H9 (cell line): Measurements from ENCODE around the gene ATP8A2. TPM values are rescaled to one million over a fixed set of nuclear protein-coding genes. Genes with fewer than 3 reads are reported as not detected.

Experiments
- DNase-seq: peaks from one replicate; pipeline ENCODE4 v3.0.0-alpha.2; 2017
- H2AFZ ChIP-seq: one replicate; pipeline ENCODE4 v1.6.1; 2013; ENCODE audit warnings: mild to moderate bottlenecking, low read length, control low read depth, moderate library complexity
- H2AK5ac ChIP-seq: 2 replicates; pipeline ENCODE4 v1.6.1; 2013; ENCODE audit warnings: low read length, control low read depth, mixed read lengths; ENCODE audit not compliant: insufficient read length
- H2BK120ac ChIP-seq: one replicate; pipeline ENCODE4 v1.6.1; 2013; ENCODE audit warnings: low read depth, mild to moderate bottlenecking, low read length, control low read depth, inconsistent platforms; ENCODE audit not compliant: poor library complexity, severe bottlenecking
- H2BK12ac ChIP-seq: 2 replicates; pipeline ENCODE4 v1.6.1; 2013; ENCODE audit warnings: low read length, control low read depth, mixed read lengths, low read depth; ENCODE audit not compliant: insufficient read length
- H2BK15ac ChIP-seq: 2 replicates; pipeline ENCODE4 v1.6.1; 2013; ENCODE audit warnings: low read depth, low read length, control low read depth
- H2BK20ac ChIP-seq: one replicate; pipeline ENCODE4 v1.6.1; 2013; ENCODE audit warnings: low read depth, mild to moderate bottlenecking, low read length, control low read depth, inconsistent platforms; ENCODE audit not compliant: poor library complexity, severe bottlenecking
- H2BK5ac ChIP-seq: 2 replicates; pipeline ENCODE4 v1.6.1; 2013; ENCODE audit warnings: low read length, control low read depth, mixed read lengths; ENCODE audit not compliant: insufficient read length
- H3K14ac ChIP-seq: 2 replicates; pipeline ENCODE4 v1.6.1; 2013; ENCODE audit warnings: low read length, control low read depth; ENCODE audit not compliant: insufficient read depth
- H3K18ac ChIP-seq: 2 replicates; pipeline ENCODE4 v1.6.1; 2013; ENCODE audit warnings: low read depth, mild to moderate bottlenecking, mixed read lengths, low read length, control low read depth; ENCODE audit not compliant: insufficient read length
- H3K23ac ChIP-seq: 2 replicates; pipeline ENCODE4 v1.6.1; 2013; ENCODE audit warnings: low read length, control low read depth, mixed read lengths, low read depth; ENCODE audit not compliant: insufficient read length
- H3K23me2 ChIP-seq: 2 replicates; pipeline ENCODE4 v1.6.1; 2013; ENCODE audit warnings: low read depth, mild to moderate bottlenecking, mixed read lengths, low read length, control low read depth; ENCODE audit not compliant: insufficient read length, poor library complexity, severe bottlenecking
- H3K27ac ChIP-seq: 2 replicates; pipeline ENCODE4 v1.5.1; 2013; ENCODE audit warnings: low read length, control low read depth, mixed read lengths, low read depth; ENCODE audit not compliant: insufficient read length
- H3K27me3 ChIP-seq: 2 replicates; pipeline ENCODE4 v1.6.1; 2013; ENCODE audit warnings: low read length, control low read depth, inconsistent platforms; ENCODE audit not compliant: insufficient read depth
- H3K4ac ChIP-seq: 2 replicates; pipeline ENCODE4 v1.6.1; 2013; ENCODE audit warnings: low read depth, mild to moderate bottlenecking, control low read depth, inconsistent platforms, low read length, moderate library complexity
- H3K4me1 ChIP-seq: 2 replicates; pipeline ENCODE4 v1.6.1; 2013; ENCODE audit warnings: low read length, control low read depth, inconsistent platforms; ENCODE audit not compliant: insufficient read depth
- H3K4me2 ChIP-seq: 2 replicates; pipeline ENCODE4 v1.6.1; 2013; ENCODE audit warnings: low read length, control low read depth, mixed read lengths; ENCODE audit not compliant: insufficient read length, insufficient read depth
- H3K56ac ChIP-seq: 2 replicates; pipeline ENCODE4 v1.6.1; 2013; ENCODE audit warnings: low read depth, mild to moderate bottlenecking, mixed read lengths, low read length, control low read depth; ENCODE audit not compliant: insufficient read length
- H3K79me1 ChIP-seq: 2 replicates; pipeline ENCODE4 v1.6.1; 2013; ENCODE audit warnings: low read depth, mild to moderate bottlenecking, moderate library complexity, low read length, control low read depth, inconsistent platforms; ENCODE audit not compliant: insufficient read depth, poor library complexity, severe bottlenecking
- H3K79me2 ChIP-seq: 2 replicates; pipeline ENCODE4 v1.6.1; 2013; ENCODE audit warnings: low read length, control low read depth, inconsistent platforms; ENCODE audit not compliant: insufficient read depth
- H3K9ac ChIP-seq: 2 replicates; pipeline ENCODE4 v1.6.1; 2013; ENCODE audit warnings: low read length, control low read depth, mixed read lengths; ENCODE audit not compliant: insufficient read length; ENCODE audit errors: extremely low read depth
- H3K9me3 ChIP-seq: one replicate; pipeline ENCODE4 v1.6.1; 2013; ENCODE audit warnings: low read depth, low read length, inconsistent platforms; ENCODE audit not compliant: control insufficient read depth
- H3T11ph ChIP-seq: one replicate; pipeline ENCODE4 v1.6.1; 2013; ENCODE audit warnings: mild to moderate bottlenecking, low read length, control low read depth, inconsistent platforms
- H4K20me1 ChIP-seq: one replicate; pipeline ENCODE4 v1.6.1; 2013; ENCODE audit not compliant: control insufficient read depth, insufficient read length, insufficient read depth
- H4K5ac ChIP-seq: 2 replicates; pipeline ENCODE4 v1.6.1; 2013; ENCODE audit warnings: low read depth, mild to moderate bottlenecking, mixed read lengths, low read length, control low read depth; ENCODE audit not compliant: insufficient read length
- H4K8ac ChIP-seq: replicated peaks from 2 replicates; pipeline ENCODE4 v1.6.1; 2013; ENCODE audit warnings: low read length, control low read depth, mixed read lengths, low read depth; ENCODE audit not compliant: insufficient read length
- H4K91ac ChIP-seq: 2 replicates; pipeline ENCODE4 v1.6.1; 2013; ENCODE audit warnings: low read depth, mild to moderate bottlenecking, moderate library complexity, mixed read lengths, low read length, control low read depth; ENCODE audit not compliant: insufficient read length
- H3K27ac Mint-ChIP-seq, 3 experiments: 2 replicates in 2 of 3; 3 replicates in 1 of 3; pipeline ENCODE4 v1.8.0; 2020 to 2021; ENCODE audit warnings: mixed read lengths in 3 of 3, mild to moderate bottlenecking in 1 of 3, moderate library complexity in 1 of 3
- H3K27me3 Mint-ChIP-seq: 2 replicates; pipeline ENCODE4 v1.8.0; 2021; ENCODE audit warnings: low read depth, mild to moderate bottlenecking, moderate library complexity, mixed read lengths
- H3K36me3 Mint-ChIP-seq, 3 experiments: 2 replicates in 2 of 3; 3 replicates in 1 of 3; pipeline ENCODE4 v1.8.0; 2020 to 2021; ENCODE audit warnings: low read depth in 3 of 3, mixed read lengths in 3 of 3; ENCODE audit not compliant: insufficient read depth in 1 of 3
- H3K4me1 Mint-ChIP-seq, 2 experiments: 2 replicates each; pipeline ENCODE4 v1.8.0; 2020; ENCODE audit warnings: mixed read lengths in 2 of 2
- H3K4me3 Mint-ChIP-seq, 2 experiments: 2 replicates in 1 of 2; 3 replicates in 1 of 2; pipeline ENCODE4 v1.8.0; 2020 to 2021; ENCODE audit warnings: mild to moderate bottlenecking in 2 of 2, mixed read lengths in 2 of 2, moderate library complexity in 1 of 2
- H3K9me3 Mint-ChIP-seq, 2 experiments: 2 replicates in 1 of 2; 3 replicates in 1 of 2; pipeline ENCODE4 v1.8.0; 2020; ENCODE audit warnings: mild to moderate bottlenecking in 2 of 2, mixed read lengths in 2 of 2, moderate library complexity in 1 of 2
- WGBS: extraction: QIAGEN DNeasy Blood & Tissue Kit; methylation state at CpG from one replicate; pipeline ENCODE4 v1.1.7; 2013; ENCODE audit warnings: missing lambda C conversion rate, low lambda C conversion rate, mixed read lengths; ENCODE audit not compliant: insufficient read length; ENCODE audit errors: extremely low coverage; 5-methylcytosine and 5-hydroxymethylcytosine counted together
- total RNA-seq: library from RNA; stranded (reverse); gene quantifications from 2 replicates; pipeline ENCODE4 v1.2.1, GENCODE V29; 2021
- TF ChIP-seq, protein P1 (sequence below): fragments of 200-600 bp; sonication (generic); conservative IDR thresholded peaks from 3 replicates; pipeline ENCODE4 v1.8.0; 2021; ENCODE audit warnings: antibody characterized with exemption, mild to moderate bottlenecking

Gene ATP8A2
- total RNA-seq, 1 experiment from 2014 or later = 18.2 TPM

- Histone ChIP-seq H3T11ph (no peak overlapping the region), H3K23ac (no peak overlapping the region), H4K91ac (no peak overlapping the region), H4K20me1 (no peaks in the 10 kb centered on the region), H2BK5ac (no peak overlapping the region), H3K9me3 (no peaks in the 10 kb centered on the region), H3K27ac (no peak overlapping the region), H3K9ac (no peak overlapping the region), H3K14ac (no peak overlapping the region), H2AFZ (no peak overlapping the region), H3K79me2 (no peaks in the 10 kb centered on the region), H2AK5ac (no peak overlapping the region), H3K4ac (no peak overlapping the region), H2BK15ac (no peak overlapping the region), H2BK120ac (no peak overlapping the region), H3K79me1 (no peaks in the 10 kb centered on the region), H4K5ac (no peak overlapping the region), H2BK12ac (no peak overlapping the region), H3K27me3 (no peaks in the 10 kb centered on the region), H3K4me1 (no peaks in the 10 kb centered on the region), H2BK20ac (no peak overlapping the region), H3K18ac (no peak overlapping the region), H4K8ac (no peak overlapping the region), H3K4me2 (no peak overlapping the region), H3K56ac (no peak overlapping the region), H3K23me2 (no peaks in the 10 kb centered on the region)
- peaks cover 0 to 8% of the 10 kb centered on the region in 2 experiments; a peak in 3 of 4 replicates for H3K4me1 Mint-ChIP-seq
- no peak overlapping the region for H3K27ac Mint-ChIP-seq
- no peak for DNase-seq
- WGBS = no CpG with 5 or more reads among the region's 3 CpGs
- H3K4me3 Mint-ChIP-seq = no peak overlapping the region
- peaks cover 2% of the 10 kb centered on the region for H3K27me3 Mint-ChIP-seq
- TF ChIP-seq, protein P1, sequence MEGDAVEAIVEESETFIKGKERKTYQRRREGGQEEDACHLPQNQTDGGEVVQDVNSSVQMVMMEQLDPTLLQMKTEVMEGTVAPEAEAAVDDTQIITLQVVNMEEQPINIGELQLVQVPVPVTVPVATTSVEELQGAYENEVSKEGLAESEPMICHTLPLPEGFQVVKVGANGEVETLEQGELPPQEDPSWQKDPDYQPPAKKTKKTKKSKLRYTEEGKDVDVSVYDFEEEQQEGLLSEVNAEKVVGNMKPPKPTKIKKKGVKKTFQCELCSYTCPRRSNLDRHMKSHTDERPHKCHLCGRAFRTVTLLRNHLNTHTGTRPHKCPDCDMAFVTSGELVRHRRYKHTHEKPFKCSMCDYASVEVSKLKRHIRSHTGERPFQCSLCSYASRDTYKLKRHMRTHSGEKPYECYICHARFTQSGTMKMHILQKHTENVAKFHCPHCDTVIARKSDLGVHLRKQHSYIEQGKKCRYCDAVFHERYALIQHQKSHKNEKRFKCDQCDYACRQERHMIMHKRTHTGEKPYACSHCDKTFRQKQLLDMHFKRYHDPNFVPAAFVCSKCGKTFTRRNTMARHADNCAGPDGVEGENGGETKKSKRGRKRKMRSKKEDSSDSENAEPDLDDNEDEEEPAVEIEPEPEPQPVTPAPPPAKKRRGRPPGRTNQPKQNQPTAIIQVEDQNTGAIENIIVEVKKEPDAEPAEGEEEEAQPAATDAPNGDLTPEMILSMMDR = no peak
- no peaks in the 10 kb centered on the region; a peak in 1 of 5 replicates for H3K9me3 Mint-ChIP-seq
- peaks cover 6 to 26% (median 14%) of the 10 kb centered on the region in 3 experiments; a peak in 6 of 7 replicates for H3K36me3 Mint-ChIP-seq
Observed at GRCh38 chr13:26041444-26041843, 669.7 kb downstream of the ATP8A2 start.
